ENCODE measurements around the gene NCLN. TPM values are rescaled to one million over a fixed set of nuclear protein-coding genes. Genes with fewer than 3 reads are reported as not detected.

The NCLN gene
- total and polyA plus RNA-seq, 2 donors: 14.5 to 62.6 TPM

DNA sequence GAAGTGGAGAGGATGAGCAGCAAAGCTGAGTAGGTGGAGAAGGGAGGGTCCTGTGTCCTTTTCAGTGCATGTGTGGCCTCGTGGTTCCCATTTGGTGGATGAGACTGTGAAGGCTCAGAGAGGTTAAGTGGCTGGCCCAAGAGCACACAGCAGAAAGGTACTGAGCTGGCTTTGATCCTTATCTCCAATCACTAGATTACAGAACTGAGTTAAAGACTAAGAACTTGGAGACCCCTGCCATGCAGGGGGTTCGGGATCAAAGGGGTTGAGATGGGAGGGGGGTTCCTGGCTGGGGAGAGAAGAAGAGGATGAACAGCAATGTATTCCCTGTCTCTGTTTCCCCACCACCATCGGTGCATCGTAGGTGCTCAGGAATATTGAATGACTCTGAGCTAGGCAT lies 50.5 kb downstream of the NCLN start:
- H3K27ac ChIP-seq (ENCODE audit: low read depth in 1 of 2, low read length in 1 of 2): no peak overlapping the region
- no peak for DNase-seq (ENCODE audit: low read depth in 6 of 9, low spot score in 9 of 9)
- H3K4me3 ChIP-seq (ENCODE audit: low read length in 2 of 2): no peak overlapping the region
- peaks cover 0 to 3% of the 10 kb centered on the region in 2 donors for H3K27me3 ChIP-seq (ENCODE audit: control insufficient read depth in 2 of 2, insufficient read depth in 1 of 2, low read length in 1 of 2)
- peaks cover 0 to 4% of the 10 kb centered on the region in 2 donors for H3K9me3 ChIP-seq (ENCODE audit: control insufficient read depth in 2 of 2, insufficient read depth in 1 of 2, low read length in 1 of 2)
- 84% methylated on average over 4 of the region's 4 CpGs for WGBS
- H3K36me3 ChIP-seq (ENCODE audit: control insufficient read depth in 2 of 2, insufficient read depth in 2 of 2, low read length in 1 of 2): no peaks in the 10 kb centered on the region
- no peaks in the 10 kb centered on the region for H3K4me1 ChIP-seq (ENCODE audit: control insufficient read depth in 2 of 2, insufficient read depth in 2 of 2, low read length in 2 of 2)

DNA sequence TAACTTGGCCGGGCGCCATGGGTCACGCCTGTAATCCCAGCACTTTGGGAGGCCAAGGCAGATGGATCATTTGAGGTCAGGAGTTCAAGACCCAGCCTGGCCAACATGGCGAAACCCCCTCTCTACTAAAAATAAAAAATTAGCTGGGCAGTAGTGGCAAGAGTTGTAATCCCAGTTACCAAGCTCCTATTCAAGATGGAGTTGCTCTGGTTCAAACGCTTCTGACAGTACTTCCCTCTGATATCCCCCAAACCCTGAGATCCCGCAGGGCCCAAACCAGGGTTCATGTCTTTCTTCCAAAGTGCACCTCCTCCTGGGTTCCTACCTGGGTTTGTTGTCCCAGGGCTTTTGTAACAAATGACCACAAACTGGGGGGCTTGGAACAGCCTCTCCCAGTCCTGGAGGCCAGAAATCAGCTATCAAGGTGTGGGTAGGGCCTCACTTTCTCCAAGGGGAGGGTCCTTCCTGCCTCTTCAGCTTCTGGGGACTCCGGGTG lies 52.4 kb downstream of the NCLN start:
- Histone ChIP-seq H3K36me3 (ENCODE audit: control insufficient read depth in 2 of 2, insufficient read depth in 2 of 2, low read length in 1 of 2) (no peaks in the 10 kb centered on the region), H3K4me1 (ENCODE audit: control insufficient read depth in 2 of 2, insufficient read depth in 2 of 2, low read length in 2 of 2) (no peaks in the 10 kb centered on the region), H3K9me3 (ENCODE audit: control insufficient read depth in 2 of 2, insufficient read depth in 1 of 2, low read length in 1 of 2) (peaks cover 0 to 4% of the 10 kb centered on the region in 2 donors), H3K27ac (ENCODE audit: low read depth in 1 of 2, low read length in 1 of 2) (no peak overlapping the region), H3K4me3 (ENCODE audit: low read length in 2 of 2) (no peak overlapping the region), H3K27me3 (ENCODE audit: control insufficient read depth in 2 of 2, insufficient read depth in 1 of 2, low read length in 1 of 2) (peaks cover 0 to 3% of the 10 kb centered on the region in 2 donors)
- 95% methylated on average over 7 of the region's 7 CpGs for WGBS
- no peak for DNase-seq (ENCODE audit: low read depth in 6 of 9, low spot score in 9 of 9)

DNA sequence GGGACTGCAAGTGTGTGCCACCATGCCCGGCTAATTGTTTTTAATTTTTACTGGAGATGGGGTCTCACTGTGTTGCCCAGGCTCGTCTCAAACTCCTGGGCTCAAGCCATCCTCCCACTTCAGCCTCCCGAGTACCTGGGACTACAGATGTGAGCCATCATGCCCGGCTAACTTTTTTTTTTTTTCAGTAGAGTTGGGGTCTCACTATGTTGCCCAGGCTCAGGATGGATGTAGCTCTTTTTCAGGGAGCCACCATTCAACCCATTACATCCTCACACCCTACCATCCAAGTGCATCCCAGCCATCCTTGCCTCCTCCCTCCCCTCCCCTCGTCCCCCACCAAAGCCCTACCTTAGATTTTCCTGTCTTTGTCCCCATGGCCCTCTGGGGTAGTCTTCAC lies 53.6 kb downstream of the NCLN start:
- DNase-seq (ENCODE audit: low read depth in 6 of 9, low spot score in 9 of 9): no peak
- peaks cover 0 to 4% of the 10 kb centered on the region in 2 donors for H3K9me3 ChIP-seq (ENCODE audit: control insufficient read depth in 2 of 2, insufficient read depth in 1 of 2, low read length in 1 of 2)
- no peaks in the 10 kb centered on the region for H3K36me3 ChIP-seq (ENCODE audit: control insufficient read depth in 2 of 2, insufficient read depth in 2 of 2, low read length in 1 of 2)
- H3K4me1 ChIP-seq (ENCODE audit: control insufficient read depth in 2 of 2, insufficient read depth in 2 of 2, low read length in 2 of 2): no peaks in the 10 kb centered on the region
- H3K27me3 ChIP-seq (ENCODE audit: control insufficient read depth in 2 of 2, insufficient read depth in 1 of 2, low read length in 1 of 2): peaks cover 0 to 3% of the 10 kb centered on the region in 2 donors
- 89% methylated on average over 5 of the region's 5 CpGs for WGBS
- H3K4me3 ChIP-seq (ENCODE audit: low read length in 2 of 2): no peak overlapping the region
- no peak overlapping the region for H3K27ac ChIP-seq (ENCODE audit: low read depth in 1 of 2, low read length in 1 of 2)

DNA sequence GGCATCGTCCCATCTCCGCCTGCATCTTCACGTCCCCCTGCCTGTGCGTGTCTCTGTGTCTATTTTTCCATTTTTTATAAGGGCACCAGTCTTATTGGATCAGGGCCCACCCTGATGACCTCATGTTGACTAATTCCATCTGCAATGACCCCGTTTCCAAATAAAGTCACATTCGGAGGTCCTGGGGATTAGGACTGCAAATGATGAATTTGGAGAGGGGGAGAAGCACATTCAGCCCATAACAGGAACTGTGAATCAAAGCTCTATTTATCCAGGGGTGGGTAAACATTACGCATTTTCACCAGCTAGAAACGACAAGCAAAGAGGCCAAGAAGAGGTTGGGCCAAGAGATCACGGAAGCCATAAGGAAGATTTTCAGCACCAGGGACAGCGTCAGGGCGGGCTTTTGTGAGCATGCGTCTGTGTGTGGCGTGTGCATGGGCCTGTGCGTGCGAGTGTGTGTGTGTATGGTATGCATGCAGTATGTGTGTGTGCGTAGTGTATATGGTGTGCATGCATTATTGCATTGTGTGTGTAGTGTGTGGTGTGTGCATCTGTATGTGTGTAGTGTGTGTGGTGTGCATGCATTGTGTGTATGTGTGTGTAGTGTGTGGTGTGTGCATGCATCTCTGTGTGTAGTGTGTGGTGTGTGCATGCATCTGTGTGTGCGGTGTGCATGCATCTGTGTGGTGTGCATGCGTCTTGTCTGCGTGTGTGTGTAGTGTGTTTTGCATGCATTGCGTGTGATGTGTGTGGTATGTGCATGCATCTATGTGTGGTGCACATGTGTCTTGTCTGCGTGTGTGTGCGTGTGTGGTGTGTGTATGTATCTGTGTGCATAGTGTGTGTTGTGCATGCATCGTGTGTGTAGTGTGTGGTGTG lies 58.3 kb downstream of the NCLN start:
- H3K4me3 ChIP-seq (ENCODE audit: low read length in 2 of 2): no peak overlapping the region
- peak in 8 of 9 donors; percentile 41 to 84 (median 68) for DNase-seq (ENCODE audit: low read depth in 6 of 9, low spot score in 9 of 9)

DNA sequence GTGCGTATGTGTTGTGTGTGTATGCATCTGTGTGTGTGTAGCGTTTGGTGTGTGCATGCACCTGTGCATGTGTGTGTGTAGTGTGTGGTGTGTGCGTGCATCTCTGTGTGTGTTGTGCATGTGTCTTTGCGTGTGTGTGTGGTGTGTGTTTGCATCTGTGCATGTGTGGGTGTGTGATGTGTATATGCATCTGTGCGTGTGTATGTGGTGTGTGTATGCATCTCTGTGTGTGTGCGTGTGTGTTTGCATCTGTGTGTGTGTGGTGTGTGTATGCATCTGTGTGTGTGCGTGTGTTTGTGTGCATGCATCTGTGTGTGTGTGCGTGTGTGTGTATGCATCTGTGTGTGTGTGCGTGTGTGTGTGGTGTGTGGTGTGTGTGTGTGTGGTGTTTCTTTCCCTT lies 59.3 kb downstream of the NCLN start:
- 95% methylated on average over 9 of the region's 9 CpGs for WGBS
- H3K4me1 ChIP-seq (ENCODE audit: control insufficient read depth in 2 of 2, insufficient read depth in 2 of 2, low read length in 2 of 2): no peaks in the 10 kb centered on the region
- DNase-seq (ENCODE audit: low read depth in 6 of 9, low spot score in 9 of 9): no peak
- no peaks in the 10 kb centered on the region for H3K36me3 ChIP-seq (ENCODE audit: control insufficient read depth in 2 of 2, insufficient read depth in 2 of 2, low read length in 1 of 2)
- H3K9me3 ChIP-seq (ENCODE audit: control insufficient read depth in 2 of 2, insufficient read depth in 1 of 2, low read length in 1 of 2): peaks cover 0 to 4% of the 10 kb centered on the region in 2 donors
- H3K27ac ChIP-seq (ENCODE audit: low read depth in 1 of 2, low read length in 1 of 2): no peak overlapping the region
- H3K27me3 ChIP-seq (ENCODE audit: control insufficient read depth in 2 of 2, insufficient read depth in 1 of 2, low read length in 1 of 2): no peaks in the 10 kb centered on the region
- no peak overlapping the region for H3K4me3 ChIP-seq (ENCODE audit: low read length in 2 of 2)

More for the DNA sequence above, 58.3 kb downstream of the NCLN start:
- H3K4me1 ChIP-seq (ENCODE audit: control insufficient read depth in 2 of 2, insufficient read depth in 2 of 2, low read length in 2 of 2): no peaks in the 10 kb centered on the region
- H3K27ac ChIP-seq (ENCODE audit: low read depth in 1 of 2, low read length in 1 of 2): no peak overlapping the region
- no peaks in the 10 kb centered on the region for H3K27me3 ChIP-seq (ENCODE audit: control insufficient read depth in 2 of 2, insufficient read depth in 1 of 2, low read length in 1 of 2)
- no peaks in the 10 kb centered on the region for H3K36me3 ChIP-seq (ENCODE audit: control insufficient read depth in 2 of 2, insufficient read depth in 2 of 2, low read length in 1 of 2)
- 50% methylated on average over 23 of the region's 23 CpGs for WGBS
- H3K9me3 ChIP-seq (ENCODE audit: control insufficient read depth in 2 of 2, insufficient read depth in 1 of 2, low read length in 1 of 2): no peaks in the 10 kb centered on the region

DNA sequence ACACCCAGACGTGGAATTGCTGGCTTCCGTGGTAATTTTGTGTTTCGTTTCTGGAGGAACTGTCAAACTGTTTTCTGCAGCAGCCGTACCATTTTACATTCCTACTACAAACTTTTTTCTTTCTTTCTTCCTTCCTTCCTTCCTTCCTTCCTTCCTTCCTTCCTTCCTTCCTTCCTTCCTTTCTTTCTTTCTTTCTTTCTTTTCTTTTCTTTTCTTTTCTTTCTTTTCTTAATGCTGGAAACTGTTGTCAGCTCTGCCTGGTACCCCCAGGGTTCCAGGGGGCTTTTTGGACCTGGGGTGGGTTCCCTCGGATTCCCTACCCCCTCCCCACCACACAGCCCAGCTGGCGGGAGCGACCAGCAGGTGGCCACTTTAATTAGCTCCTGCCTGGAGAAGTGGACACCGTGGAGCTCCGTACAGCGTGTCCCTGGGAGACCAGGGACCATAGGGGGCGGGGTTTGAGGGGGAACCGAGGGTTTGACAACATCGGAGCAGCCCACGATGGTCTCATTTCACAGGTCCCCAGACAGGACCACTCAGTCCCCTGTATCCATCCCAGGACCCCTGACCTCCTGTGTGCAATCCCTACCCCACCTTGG lies 63.1 kb downstream of the NCLN start:
- Histone ChIP-seq H3K36me3 (ENCODE audit: control insufficient read depth in 2 of 2, insufficient read depth in 2 of 2, low read length in 1 of 2) (no peaks in the 10 kb centered on the region), H3K27ac (ENCODE audit: low read depth in 1 of 2, low read length in 1 of 2) (no peak overlapping the region), H3K4me3 (ENCODE audit: low read length in 2 of 2) (no peak overlapping the region), H3K27me3 (ENCODE audit: control insufficient read depth in 2 of 2, insufficient read depth in 1 of 2, low read length in 1 of 2) (no peaks in the 10 kb centered on the region), H3K4me1 (ENCODE audit: control insufficient read depth in 2 of 2, insufficient read depth in 2 of 2, low read length in 2 of 2) (no peaks in the 10 kb centered on the region), H3K9me3 (ENCODE audit: control insufficient read depth in 2 of 2, insufficient read depth in 1 of 2, low read length in 1 of 2) (peaks cover 4 to 14% of the 10 kb centered on the region in 2 donors)
- DNase-seq (ENCODE audit: low read depth in 6 of 9, low spot score in 9 of 9): no peak
- WGBS: 55% methylated on average over 14 of the region's 14 CpGs

DNA sequence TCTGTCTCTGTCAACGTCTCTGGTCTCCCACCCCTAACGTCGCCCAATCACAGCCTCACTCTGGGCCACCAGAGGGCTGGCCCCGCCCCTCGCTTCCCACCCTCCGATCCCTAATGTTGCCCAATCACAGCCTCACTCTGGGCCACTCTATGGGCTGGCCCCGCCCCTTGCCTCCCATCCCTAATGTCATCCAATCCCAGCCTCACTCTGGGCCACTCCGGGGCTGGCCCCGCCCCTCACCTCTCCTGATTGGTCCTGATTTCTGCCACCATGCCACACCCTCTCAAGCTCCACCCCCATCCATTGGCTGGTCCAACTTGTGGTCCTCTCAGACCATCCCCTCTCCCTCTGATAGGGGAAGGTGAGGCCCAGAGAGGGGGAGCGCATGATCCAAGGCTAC lies 63.7 kb downstream of the NCLN start:
- no peak overlapping the region for H3K4me3 ChIP-seq (ENCODE audit: low read length in 2 of 2)
- H3K27me3 ChIP-seq (ENCODE audit: control insufficient read depth in 2 of 2, insufficient read depth in 1 of 2, low read length in 1 of 2): no peaks in the 10 kb centered on the region
- no peaks in the 10 kb centered on the region for H3K4me1 ChIP-seq (ENCODE audit: control insufficient read depth in 2 of 2, insufficient read depth in 2 of 2, low read length in 2 of 2)
- no peaks in the 10 kb centered on the region for H3K36me3 ChIP-seq (ENCODE audit: control insufficient read depth in 2 of 2, insufficient read depth in 2 of 2, low read length in 1 of 2)
- no peak for DNase-seq (ENCODE audit: low read depth in 6 of 9, low spot score in 9 of 9)
- WGBS: 84% methylated on average over 10 of the region's 10 CpGs
- H3K9me3 ChIP-seq (ENCODE audit: control insufficient read depth in 2 of 2, insufficient read depth in 1 of 2, low read length in 1 of 2): peaks cover 4 to 14% of the 10 kb centered on the region in 2 donors
- H3K27ac ChIP-seq (ENCODE audit: low read depth in 1 of 2, low read length in 1 of 2): no peak overlapping the region

DNA sequence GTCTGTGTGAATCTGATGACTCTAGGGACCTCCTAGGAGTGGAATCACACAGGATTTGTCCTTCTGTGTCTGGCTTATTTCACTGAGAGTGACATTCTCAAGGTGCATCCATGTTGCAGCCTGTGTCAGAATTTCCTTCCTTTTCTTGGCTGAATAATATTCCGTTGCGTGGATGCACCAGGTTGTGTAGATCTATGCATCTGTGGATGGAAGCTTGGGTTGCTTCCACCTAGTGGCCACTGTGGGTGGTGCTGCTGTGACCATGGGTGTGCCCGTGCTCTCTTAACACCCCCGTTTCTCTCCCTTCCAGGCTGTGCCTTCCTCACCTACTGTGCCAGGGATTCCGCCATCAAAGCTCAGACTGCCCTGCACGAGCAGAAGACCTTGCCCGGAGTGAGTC lies 64.9 kb downstream of the NCLN start:
- Histone ChIP-seq H3K27me3 (ENCODE audit: control insufficient read depth in 2 of 2, insufficient read depth in 1 of 2, low read length in 1 of 2) (no peaks in the 10 kb centered on the region), H3K27ac (ENCODE audit: low read depth in 1 of 2, low read length in 1 of 2) (no peak overlapping the region), H3K9me3 (ENCODE audit: control insufficient read depth in 2 of 2, insufficient read depth in 1 of 2, low read length in 1 of 2) (peaks cover 4 to 14% of the 10 kb centered on the region in 2 donors), H3K4me3 (ENCODE audit: low read length in 2 of 2) (no peak overlapping the region), H3K4me1 (ENCODE audit: control insufficient read depth in 2 of 2, insufficient read depth in 2 of 2, low read length in 2 of 2) (no peaks in the 10 kb centered on the region), H3K36me3 (ENCODE audit: control insufficient read depth in 2 of 2, insufficient read depth in 2 of 2, low read length in 1 of 2) (no peaks in the 10 kb centered on the region)
- no peak for DNase-seq (ENCODE audit: low read depth in 6 of 9, low spot score in 9 of 9)
- 76% methylated on average over 7 of the region's 7 CpGs for WGBS

DNA sequence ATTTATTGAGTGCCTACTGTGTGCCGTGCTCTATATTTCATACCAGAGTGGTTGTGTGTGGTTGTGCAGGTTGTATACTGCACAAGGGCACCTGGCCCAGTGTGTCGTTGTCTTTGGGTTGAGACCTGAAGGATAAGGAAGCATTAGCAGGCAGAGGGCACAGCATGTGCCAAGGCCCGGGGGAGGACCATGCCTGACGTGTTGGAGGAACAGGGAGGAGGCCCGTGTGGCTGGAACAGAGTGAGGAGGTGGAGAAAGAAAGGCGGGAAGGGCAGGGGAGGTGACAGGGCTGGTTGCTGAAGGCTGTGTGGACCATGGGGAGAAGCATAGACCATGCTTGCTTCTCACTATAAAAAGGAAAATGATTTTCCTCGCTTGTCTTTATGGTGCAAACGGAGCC lies 65.5 kb downstream of the NCLN start:
- H3K9me3 ChIP-seq (ENCODE audit: control insufficient read depth in 2 of 2, insufficient read depth in 1 of 2, low read length in 1 of 2): peaks cover 4 to 14% of the 10 kb centered on the region in 2 donors

More for the DNA sequence above, 65.5 kb downstream of the NCLN start:
- H3K27ac ChIP-seq (ENCODE audit: low read depth in 1 of 2, low read length in 1 of 2): no peak overlapping the region
- H3K4me3 ChIP-seq (ENCODE audit: low read length in 2 of 2): no peak overlapping the region
- 91% methylated on average over 8 of the region's 8 CpGs for WGBS
- H3K27me3 ChIP-seq (ENCODE audit: control insufficient read depth in 2 of 2, insufficient read depth in 1 of 2, low read length in 1 of 2): no peaks in the 10 kb centered on the region
- no peaks in the 10 kb centered on the region for H3K36me3 ChIP-seq (ENCODE audit: control insufficient read depth in 2 of 2, insufficient read depth in 2 of 2, low read length in 1 of 2)
- DNase-seq (ENCODE audit: low read depth in 6 of 9, low spot score in 9 of 9): no peak
- no peaks in the 10 kb centered on the region for H3K4me1 ChIP-seq (ENCODE audit: control insufficient read depth in 2 of 2, insufficient read depth in 2 of 2, low read length in 2 of 2)

Measured in thymus (tissue), 11 donors.